Thyroid gland (tissue), 4 donors: ENCODE results near the gene ASAP2.

ENCODE experiments used
- CTCF ChIP-seq, 6 experiments: fragments of 200-600 bp in 3 of 6; fragments of 450-650 bp in 3 of 6; sonication (generic) in 3 of 6; IDR thresholded peaks; one replicate each; pipeline ENCODE4 v1.5.1; 2016 to 2019; ENCODE audit warnings: antibody characterized with exemption in 6 of 6, mild to moderate bottlenecking in 2 of 6, inconsistent platforms in 1 of 6, moderate library complexity in 1 of 6
- POLR2A ChIP-seq, 2 donors: fragments of 450-650 bp; IDR thresholded peaks; one replicate each; pipeline ENCODE4 v1.6.1; 2017; ENCODE audit warnings: antibody characterized with exemption in 2 of 2, mild to moderate bottlenecking in 2 of 2, moderate library complexity in 1 of 2

DNA sequence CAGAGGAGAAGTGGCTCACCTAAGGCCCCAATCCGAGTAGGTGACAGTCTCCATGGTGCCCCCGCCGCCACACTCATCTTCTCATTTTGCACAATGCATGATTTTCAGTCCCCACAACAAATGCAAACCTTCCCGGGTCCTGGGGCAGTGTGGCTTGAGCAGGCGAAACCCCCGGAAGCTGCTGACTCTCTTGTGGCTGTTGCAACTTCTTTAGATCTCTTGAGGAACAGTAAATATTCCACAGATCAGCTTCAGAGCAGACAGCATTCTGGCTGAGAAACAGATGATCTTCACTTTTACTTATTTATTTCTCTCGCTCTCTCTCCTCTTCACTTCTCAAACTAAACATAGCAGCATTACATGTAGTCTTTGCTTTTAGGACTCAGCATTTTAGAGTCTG lies 51.9 kb downstream of the ASAP2 start:
- TF ChIP-seq CTCF (IDR thresholded peaks at IDR 0.05): no peak
- no peak for TF ChIP-seq POLR2A (IDR thresholded peaks at IDR 0.05)
